Amygdala (tissue), 56 donors: Measurements from ENCODE around the gene ABCA4.

ENCODE experiments used
- DNase-seq, 56 donors: peaks; one replicate each; lab custom pipeline; 2025; lab: John Stamatoyannopoulos, UW

ABCA4 gene

DNA sequence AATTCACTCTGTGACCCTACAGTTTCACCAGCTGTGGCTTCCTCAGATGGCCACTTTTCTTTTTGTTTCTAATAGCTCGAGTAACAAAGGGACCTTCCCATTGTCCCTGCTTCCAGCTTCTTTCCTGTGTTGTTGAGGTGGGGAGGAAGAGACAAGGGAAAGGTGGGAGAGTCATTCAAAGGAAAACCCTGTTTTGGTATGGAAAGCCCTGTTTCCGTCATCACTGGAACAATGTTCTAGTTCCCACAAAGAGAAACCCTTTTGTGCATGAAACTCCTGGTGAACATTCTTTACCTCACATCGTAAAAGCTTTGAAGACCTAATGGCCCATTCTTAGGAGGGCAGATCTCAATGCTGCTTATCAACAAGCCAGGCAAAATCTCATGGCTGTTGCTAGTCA lies 62.2 kb downstream of the ABCA4 start:
- DNase-seq, result no peak

DNA sequence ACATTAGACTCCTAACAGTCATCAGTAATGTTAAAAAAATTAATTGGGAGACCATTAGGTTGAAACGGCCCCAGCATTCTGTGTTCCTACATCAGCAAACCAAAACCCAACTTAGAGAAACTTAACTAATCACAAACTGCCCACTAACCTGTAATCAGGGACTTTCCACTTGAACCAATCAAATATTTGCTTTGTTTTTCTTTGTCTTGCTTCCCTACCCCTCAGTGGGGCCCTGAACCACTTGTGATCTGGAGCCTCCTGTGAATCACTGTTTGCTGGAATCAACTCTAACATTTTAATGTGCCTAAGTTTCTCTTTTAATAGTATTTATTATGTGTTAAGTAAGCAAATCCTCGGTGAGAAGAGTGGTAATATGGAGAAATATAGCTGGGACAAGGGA lies 64.0 kb downstream of the ABCA4 start:
- no peak for DNase-seq

DNA sequence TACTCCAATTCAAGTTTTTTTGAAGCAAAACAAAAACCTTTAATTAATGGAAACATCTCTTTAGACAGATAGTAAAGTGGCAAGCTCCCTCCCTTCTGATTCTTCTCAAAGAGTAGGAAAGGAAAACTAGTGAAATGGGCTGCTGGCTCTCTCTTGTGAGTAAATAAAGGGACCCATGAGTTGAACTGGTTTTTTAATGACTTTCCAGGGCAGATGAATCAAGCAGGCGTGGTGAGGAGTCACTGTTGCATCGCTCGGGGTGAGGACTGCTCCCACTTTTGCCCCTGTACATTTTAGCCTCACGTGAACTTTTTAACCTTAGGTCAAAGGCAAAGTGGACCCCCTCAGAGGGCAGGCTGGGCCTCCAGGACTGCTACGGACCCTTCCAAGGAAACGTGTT lies 64.8 kb downstream of the ABCA4 start:
- no peak for DNase-seq

DNA sequence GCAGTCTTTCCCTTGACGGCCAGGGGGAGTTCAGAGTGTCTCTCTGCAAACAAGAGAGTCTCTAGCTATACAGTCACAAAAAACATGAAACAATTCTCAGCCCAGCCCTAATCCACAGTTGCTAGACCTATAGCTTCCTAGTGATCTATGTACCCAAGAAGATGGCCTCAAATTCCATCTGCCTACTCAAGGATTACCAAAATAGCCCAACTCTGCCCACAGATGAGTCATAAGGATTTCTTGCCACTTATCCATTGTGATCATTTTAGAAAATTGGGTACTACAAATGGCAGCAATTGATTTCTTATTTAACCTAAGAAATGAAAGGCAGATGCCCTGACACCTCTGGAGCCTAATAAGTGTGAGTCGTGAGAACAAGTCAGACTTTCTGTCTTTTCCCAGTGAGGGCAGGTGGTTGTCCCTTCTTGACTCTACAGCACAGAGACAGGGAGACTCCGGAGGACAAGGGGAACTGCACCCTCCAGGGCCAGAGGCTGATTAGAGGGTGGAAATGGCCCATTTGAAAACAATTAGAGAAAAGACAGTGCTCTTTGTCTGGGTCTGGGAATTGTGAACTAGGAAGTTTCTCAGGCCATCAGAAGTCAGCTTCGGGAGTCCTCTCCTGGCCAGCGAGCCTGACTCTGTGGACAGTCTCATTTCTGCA lies 65.4 kb downstream of the ABCA4 start:
- DNase-seq, result no peak

DNA sequence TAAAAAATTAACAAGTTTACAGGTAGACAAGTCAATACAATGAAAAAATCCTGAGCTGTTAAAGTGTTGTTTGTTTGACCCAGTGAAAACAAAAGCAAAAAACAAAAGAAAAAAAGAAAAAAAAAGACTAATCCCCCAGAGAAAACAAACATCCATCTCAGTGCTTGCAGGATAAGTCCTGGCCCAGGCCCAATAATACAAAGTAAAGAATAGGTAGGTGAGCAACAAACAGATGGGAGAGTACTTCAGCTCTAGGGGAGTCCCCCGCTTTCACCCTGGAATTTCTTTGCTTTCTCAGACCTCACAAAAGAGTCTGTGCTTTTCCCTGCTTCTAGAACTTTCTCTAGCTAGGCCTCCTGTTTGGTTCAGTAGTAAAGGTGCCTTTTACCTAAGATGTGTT lies 70.3 kb downstream of the ABCA4 start:
- DNase-seq, result no peak

DNA sequence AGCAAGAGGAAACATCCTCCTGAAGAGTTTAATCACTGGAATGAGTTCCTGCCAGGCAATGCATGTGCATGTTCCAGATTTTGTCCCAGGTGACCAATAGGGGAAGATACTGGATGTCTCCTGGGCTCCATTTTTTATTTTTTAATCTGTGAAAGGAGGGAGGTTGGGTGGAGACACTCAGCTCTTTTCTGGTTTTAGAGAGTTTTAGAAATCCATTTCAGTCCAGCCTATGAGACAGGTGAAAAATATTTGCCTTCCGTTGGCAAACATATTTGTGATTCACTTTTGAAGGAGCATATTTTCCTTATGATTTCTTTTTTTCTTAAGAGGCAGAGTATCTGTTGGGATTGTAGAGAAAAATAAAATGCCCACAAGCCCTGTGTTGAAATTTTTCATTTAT lies 70.7 kb downstream of the ABCA4 start:
- no peak for DNase-seq

DNA sequence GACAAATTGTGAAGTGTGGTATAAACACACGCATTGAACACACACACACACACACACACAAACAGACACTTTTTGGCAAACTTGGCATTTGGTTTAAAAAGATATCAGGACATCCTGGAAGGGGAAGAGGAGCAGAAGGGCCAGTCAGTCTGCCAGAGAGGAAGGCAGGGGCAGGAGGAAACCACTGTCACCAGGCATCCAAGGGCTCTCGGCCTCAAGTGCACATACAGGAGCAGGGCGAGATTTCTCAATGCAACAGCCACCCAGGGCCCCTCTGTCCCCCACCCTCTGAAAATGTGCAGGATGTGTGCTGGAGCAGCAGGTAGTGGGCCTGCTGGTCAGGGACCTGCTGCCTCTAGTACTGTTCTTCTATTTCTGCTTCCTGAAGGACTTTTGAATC lies 71.2 kb downstream of the ABCA4 start:
- no peak for DNase-seq

DNA sequence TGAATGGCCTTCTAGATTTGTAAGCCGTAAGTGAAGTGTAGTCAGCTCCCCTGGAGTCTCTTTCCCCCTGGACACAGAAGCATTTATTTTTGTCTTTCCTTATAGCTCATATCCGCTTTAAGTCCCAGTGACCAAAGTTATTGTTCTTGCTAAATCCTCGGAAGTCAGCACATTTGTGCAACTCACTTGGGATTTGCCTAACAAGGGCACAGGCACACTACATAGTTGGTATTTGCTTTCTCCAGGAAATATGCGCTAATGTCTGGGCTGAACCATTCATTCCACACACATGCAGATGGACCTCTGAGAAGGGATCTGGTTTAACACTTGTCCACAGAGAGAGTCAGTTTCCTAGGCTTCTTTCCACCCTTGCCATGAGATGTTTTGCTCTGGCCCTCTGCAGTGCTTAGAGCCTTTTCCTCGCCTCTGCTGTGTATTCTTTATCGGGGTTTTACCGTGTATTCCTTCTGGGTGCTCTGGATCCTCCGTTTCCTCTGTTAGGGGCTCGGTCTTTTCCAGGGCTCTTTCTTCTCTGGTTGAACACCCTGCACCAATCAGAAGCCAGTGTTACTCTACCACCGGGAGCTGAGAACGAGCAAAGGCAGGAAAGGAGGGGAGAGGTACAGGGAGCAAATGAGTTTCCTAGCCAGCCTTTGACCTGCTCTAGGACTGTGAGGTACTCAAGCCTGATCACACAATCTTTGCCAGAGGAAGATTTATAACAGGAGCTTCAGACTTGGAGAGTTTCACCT lies 72.4 kb downstream of the ABCA4 start:
- no peak for DNase-seq

DNA sequence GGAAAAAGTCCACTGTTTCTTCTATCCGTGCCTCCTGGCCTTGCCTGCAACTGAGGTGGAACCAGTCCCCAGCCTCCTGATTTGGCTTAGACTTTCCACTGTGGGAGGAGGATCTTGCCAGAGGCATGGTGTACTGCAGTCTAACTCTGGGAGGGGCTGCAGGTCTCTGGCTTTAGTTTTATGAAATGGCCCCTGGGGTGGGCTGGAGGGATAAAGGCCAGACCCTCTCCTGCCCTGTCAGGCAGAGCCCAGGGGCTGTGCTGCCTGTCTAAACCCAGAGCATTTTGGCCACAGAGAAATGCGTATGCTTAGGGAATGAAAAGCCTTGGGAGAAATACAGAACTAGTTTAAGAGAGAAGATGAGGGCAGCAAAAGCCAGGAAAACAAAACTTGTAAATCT lies 73.0 kb downstream of the ABCA4 start:
- no peak for DNase-seq

DNA sequence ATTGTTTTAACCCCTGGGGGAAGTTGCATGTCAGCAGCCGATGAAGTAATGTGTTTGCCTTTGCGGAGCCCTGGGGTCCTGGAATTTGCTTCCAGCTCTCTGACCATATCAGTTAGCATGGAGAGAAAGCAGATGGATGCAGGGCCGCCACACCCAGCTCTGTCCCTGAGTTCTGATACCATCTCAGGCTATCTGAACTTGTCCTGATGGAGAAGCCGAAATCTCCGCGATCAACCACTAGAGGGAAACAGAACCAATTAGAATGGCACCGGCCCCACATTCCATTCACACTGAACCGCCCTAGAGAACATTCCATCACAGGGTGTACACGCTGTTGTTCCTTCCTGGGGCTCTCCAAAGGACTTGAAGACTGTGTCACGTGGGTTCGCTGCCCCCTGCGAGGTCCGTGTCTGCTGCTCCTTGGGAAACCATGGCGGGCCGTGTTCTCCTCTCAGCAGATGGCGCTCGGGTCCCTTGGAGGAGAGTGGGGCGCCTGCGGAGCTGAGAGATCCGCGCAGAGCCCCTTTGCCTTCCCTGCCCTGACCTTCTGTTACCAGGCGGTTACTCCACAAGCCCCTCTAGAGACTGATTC lies 75.4 kb downstream of the ABCA4 start:
- peak in 35 of 56 donors; percentile 7 to 72 (median 30) for DNase-seq

DNA sequence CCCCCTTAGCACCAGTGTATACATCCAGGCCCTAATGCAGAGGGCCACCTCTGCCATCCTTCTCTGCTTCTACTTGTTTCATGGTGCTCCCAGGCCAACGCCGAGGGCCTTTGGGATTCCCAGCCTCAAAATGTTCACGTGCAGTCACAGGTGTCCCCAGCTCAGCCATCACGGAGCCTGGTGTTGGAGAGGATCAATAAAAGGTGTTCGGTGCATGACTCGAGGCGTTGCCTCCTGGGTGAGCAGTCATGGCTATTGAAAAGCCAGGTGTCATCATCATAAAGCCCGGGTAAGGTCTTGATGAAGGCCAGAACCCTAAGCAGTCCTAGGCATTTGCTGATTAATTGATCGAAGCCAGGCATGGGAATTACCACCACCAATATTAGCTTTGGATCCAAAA lies 76.1 kb downstream of the ABCA4 start:
- DNase-seq, result no peak

DNA sequence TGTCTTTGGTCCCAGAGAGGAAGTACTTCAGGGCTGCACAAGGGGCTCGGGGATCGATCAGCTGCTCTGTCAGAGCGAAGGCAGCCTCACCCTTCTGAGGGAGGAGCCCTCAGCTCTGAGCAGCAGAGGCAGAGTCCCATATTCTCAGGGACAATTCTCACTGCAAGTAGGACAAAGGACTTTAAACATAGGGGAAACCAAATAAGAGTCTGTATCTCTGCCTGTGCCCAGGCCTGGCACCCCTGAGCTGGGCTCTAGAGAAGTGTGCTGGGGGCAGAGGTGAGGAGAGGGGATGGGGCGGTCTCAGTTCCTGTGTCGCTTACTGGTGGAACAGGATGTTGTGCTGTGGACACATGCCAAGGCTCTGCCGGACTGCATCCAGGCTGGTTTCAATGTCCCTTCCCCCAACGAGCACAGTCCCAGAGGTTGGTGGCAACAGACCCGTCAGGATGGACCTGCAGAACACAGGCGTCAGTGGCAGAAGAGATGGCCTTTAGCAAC lies 76.6 kb downstream of the ABCA4 start:
- peak in 12 of 56 donors; percentile 4 to 29 (median 8) for DNase-seq

DNA sequence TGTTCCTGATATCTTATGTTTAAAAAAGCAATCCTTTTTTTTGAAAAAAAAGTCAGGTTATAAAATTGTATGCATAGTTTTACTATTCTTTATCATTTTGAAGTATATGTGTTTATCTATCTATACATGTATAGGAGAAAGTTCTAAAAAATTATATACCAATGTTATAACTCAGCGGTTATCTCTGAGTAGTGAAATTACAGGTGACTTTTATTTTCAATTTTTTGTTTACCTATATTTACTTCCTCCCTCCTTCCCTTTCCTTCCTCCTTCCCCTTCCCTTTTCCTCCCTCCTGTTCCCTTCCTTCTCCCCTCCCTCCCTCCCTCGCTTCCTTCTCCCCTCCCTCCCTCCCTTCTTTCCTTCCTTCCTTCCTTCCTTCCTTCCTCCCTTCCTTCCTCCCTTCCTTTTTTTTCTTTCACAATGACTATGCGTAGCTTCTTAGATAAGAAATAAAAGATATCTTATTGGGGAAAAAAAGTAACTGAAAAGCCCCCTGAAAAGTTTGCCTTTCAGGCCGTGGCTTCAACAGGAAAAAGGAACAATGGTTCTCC lies 77.1 kb downstream of the ABCA4 start:
- DNase-seq, result no peak

DNA sequence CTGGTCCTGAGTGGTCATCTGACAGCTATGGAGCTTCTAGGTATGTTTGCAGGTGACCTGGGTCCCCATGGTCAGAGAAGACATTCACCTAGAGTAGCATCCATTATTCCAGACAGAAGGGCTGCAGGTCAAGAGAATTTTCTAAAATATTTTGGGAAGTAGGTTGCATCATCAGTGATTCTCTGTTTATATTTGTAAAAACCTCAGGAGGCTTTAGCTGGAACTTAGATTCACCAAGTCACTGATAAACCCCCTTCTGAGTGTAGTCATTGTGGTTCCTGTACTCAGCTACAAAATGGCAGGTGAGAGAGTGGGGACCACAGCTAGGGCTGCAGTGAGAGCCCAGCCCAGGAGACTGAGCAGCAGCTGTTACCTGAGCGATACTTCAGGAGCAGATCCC lies 78.6 kb downstream of the ABCA4 start:
- no peak for DNase-seq

DNA sequence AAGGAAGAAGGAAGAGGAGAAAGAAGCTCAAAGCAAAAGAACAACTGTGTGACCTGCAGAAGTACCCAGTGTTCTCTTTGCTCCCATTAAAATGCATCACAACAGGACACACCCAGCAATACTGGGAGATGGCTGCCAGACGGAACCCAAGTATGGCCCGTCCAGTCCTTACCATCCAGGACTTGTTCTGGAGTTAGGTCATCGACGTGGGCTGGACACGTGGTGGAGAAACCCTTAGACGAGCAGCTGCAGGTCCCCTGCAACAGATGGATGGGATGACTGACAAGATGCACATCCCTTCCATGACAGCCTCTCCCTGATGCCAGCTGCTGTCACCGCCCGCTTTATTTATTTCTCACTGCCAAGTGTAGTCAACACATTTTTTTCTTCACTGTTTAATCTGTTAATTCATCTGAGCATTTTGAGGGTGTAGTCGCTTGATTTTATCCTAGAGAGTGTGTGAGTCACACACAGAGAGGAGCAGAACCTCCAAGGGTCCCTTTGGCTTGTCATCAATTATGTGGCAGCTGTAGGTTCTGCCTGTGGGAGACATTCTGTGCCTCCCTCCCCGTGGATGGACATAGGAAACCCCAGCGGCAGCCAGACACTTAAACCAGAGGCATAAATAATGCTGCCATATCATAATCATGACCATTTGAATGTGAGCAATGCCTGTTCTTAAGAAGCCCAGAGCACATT lies 80.9 kb downstream of the ABCA4 start:
- DNase-seq, result peak in 10 of 56 donors; percentile 2 to 49 (median 14)

DNA sequence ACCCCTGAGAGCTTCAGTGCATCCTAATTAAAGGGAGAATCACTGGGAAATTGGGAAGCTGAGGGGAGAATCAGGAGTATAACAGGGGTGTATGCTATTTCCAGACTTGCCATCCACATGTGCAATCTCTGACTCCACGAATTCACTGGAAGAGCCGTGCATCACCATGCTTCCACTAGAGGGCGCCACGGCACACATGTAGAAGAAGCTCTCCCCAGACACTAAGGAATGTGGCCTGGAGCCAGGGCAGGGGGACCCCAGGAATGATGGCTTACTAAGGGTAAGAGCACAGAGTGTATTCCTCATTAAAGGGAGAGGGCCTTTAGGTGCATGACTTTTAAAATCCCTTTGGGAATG lies 81.5 kb downstream of the ABCA4 start:
- peak in 26 of 56 donors; percentile 5 to 66 (median 31) for DNase-seq

DNA sequence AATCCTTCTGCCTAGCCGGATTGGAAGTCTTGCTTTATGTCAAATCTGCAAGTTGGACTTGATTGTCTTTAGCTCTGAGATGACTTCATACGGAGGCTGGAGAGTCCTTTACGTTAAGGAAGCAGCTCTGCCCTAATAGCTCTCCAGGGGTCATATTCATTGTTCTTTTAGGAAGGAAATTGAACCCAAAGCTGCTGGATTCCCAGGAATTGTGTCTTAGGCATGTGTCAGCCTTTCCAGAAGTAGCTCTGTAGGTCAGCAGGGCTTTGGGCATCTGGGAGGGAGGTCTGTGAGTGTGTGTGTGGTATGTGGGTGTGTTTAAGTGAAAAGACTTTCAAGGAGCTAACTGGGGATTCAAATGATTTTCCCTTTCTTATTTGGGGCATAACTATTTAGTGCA lies 82.4 kb downstream of the ABCA4 start:
- DNase-seq, result no peak

DNA sequence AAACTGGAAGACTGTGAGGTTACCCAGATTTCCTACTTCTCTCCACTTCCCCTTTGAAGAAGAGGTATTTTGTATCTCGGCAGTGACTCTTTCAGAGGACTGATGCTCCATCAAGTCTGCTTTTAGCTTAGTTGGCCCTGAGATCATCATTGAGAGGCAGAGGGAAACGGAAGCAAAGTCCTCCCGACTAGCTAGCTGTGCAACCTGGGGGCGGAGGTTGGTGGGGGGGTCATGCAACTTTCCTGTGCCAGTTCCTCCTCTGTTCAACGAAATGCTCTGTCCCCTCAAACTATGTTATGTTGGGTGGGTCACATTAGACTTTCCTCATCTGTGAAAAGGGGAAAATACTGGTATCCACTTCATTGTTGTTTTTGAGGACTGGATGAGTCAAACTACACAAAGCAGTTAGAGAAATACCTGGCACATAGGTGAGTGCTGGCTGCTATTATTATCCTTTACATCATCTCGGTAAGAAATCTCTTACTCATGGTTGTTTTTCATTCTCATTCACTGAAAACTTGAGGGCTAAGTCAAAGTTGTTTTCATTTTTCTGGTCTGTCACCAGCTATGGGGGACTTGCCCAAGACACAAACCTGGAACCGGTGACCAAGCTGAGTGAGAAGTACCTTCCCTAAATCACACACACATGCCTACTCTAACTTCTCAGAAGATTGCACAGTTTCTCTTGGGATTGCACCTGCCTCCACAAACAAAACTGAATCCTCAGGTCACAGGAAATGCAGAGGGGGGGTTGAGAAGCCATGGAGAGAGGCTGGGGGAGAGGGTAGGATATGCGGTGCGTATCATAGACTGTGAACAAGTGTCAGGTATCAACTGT lies 83.3 kb downstream of the ABCA4 start:
- DNase-seq, result no peak

DNA sequence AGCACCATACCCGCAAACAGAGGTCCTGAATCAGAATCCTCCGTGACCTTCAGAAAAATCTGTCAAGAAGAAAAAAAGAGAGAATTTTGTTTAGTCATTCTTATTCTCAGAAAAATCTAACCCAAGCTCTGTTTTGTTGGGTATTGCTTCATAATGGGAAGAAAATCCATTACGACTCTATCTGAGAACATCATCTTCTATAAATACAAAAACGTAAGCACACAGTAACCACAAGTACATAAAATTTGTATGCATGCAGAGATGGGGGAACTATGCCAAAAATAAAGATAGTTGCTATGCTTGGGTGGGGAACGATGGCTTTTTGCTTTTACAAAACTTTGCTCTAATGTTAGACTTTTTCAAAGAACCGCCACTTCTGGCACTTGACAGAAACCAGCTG lies 84.2 kb downstream of the ABCA4 start:
- no peak for DNase-seq

DNA sequence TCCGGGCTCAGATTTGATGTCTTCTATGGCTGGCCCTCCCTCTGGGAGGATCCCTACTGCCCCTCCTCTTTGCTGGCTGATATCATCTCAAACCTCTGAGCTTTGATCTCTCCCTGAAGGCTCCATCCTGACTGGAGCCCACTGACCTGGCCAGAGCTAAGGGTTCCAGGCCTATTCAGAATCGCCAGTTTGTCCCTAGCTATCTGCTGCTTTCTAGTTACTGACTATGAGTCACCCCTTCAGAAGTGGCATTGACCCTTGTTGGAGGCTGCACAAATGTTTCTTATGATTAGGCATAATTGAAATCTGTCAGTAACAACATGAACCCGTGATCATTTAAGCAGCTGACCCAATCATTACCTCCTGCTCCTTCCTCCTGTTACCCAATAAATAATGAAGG lies 87.1 kb downstream of the ABCA4 start:
- DNase-seq, result no peak
